ENCODE results near the gene WBP2. TPM values are rescaled to one million over a fixed set of nuclear protein-coding genes. Genes with fewer than 3 reads are reported as not detected.

Gene WBP2
- total and polyA plus RNA-seq, 10 of the 15 experiments (the other 5 are each of a cell fraction or from before 2014, with no cell fraction given) = 1.5 to 57.3 (median 27.5) TPM

DNA sequence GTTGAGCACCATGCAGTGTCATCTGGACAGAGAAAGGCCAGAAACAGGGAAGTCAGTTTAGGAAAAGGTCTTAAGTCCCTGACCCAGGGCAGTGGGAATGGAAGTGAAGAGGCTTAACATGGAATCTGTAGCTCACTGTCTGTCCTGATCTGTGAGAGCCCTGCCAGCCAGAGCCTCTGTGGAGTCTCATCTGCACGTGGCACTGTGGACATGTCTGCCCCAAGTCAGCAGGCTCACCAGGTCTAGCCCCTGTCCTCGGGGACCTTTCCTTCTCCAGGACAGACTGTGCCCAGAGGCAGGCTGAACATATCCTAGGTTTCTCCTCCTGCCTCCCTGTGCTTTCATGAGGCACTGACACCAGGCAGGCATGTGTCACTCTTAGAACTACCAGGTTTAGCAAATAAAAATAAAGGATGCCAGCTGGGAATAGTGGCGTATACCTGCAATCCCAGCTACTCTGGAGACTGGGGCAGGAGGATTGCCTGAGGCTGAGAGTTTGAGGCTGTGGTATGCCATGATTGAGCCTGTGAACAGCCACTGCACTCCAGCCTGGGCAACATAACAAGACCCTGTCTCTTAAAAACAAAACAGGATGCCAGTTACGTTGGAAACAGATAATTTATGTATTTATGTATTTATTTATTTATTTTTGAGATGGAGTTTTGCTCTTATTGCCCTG is 48.2 kb downstream of the WBP2 start:
- Histone ChIP-seq H2AFZ (ENCODE audit: control insufficient read depth, low read depth, low read length) (no peak overlapping the region), H3K79me2 (ENCODE audit: control insufficient read depth, insufficient read depth, low read length) (no peaks in the 10 kb centered on the region; the same call in 1 of the 2 replicates), H3K27ac (ENCODE audit: control insufficient read depth, insufficient read depth) (no peak overlapping the region), H3K4me3 (no peak overlapping the region), H4K20me1 (ENCODE audit: control insufficient read depth, insufficient read depth) (no peaks in the 10 kb centered on the region), H3K9me3 (replicated peaks; ENCODE audit: control insufficient read depth, insufficient read depth, low read length) (no peaks in the 10 kb centered on the region), H3K4me2 (ENCODE audit: control insufficient read depth, insufficient read depth) (no peak overlapping the region), H3K4me1 (ENCODE audit: control insufficient read depth, insufficient read depth, low read length) (peaks cover 9% of the 10 kb centered on the region), H3K36me3 (ENCODE audit: control insufficient read depth in 2 of 2, insufficient read depth in 2 of 2, low read length in 1 of 2) (peaks cover 5 to 10% of the 10 kb centered on the region in 2 experiments), H3K9ac (ENCODE audit: control insufficient read depth, insufficient read depth, low read length) (no peak overlapping the region), H3K27me3 (replicated peaks in 1 of 2; ENCODE audit: control insufficient read depth in 2 of 2, insufficient read depth in 2 of 2, low read length in 1 of 2) (no peaks in the 10 kb centered on the region)
- BruUV-seq (replicated peaks) = no TSS peak
- in situ Hi-C loops (cut with MboI) = no loop called here
- WGBS (ENCODE audit: insufficient coverage, insufficient replicate concordance, low lambda C conversion rate, missing lambda C conversion rate) = 94% methylated on average over 4 of the region's 4 CpGs
- no peak for ATAC-seq
- ChIA-PET CTCF (interaction anchor here (0.5 to 3.3 kb wide), 3 partner anchors 11 to 27 kb away, joined by 3 to 16 read pairs (median 6); no protein-coding TSS in a partner anchor), POLR2A (interaction anchor here (3.0 to 4.9 kb wide), 3 partner anchors 21 to 42 kb away, joined by 12 to 33 read pairs (median 30); partner anchors contain the start of gene GALK1), RAD21 (ENCODE audit: unreplicated experiment) (interaction anchor here (0.5 to 3.3 kb wide), 3 partner anchors 20 to 89 kb away, joined by 3 to 24 read pairs (median 5); partner anchors contain the start of gene TRIM65), SMC1A (ENCODE audit: uncharacterized antibody, unreplicated experiment) (interaction anchor here (0.6 to 1.9 kb wide), 2 partner anchors 10 to 21 kb away, joined by 3 to 4 read pairs; no protein-coding TSS in a partner anchor)
- DNase-seq (ENCODE audit: low read depth, low spot score) = no peak
- no peak for TF ChIP-seq ZNF207 (IDR thresholded peaks at IDR 0.05; ENCODE audit: borderline replicate concordance)
- TF ChIP-seq STAT3 (IDR thresholded peaks at IDR 0.05; ENCODE audit: low read depth, low read length) = no peak
- TF ChIP-seq WRNIP1 (IDR thresholded peaks at IDR 0.05; ENCODE audit: borderline replicate concordance, low read depth, low read length) = no peak
- TF ChIP-seq FOS (IDR thresholded peaks at IDR 0.05; ENCODE audit: borderline replicate concordance, extremely low read depth, insufficient read length) = no peak
- no peak for TF ChIP-seq EGR1 (IDR thresholded peaks at IDR 0.05; ENCODE audit: borderline replicate concordance in 1 of 2, low read depth in 2 of 2, low read length in 2 of 2)
- no peak for TF ChIP-seq CBX3 (IDR thresholded peaks at IDR 0.05; ENCODE audit: borderline replicate concordance, low read depth)
- TF ChIP-seq MEF2B (IDR thresholded peaks at IDR 0.05; ENCODE audit: partially characterized antibody, poor library complexity, severe bottlenecking) = no peak
- TF ChIP-seq ZNF384 (IDR thresholded peaks at IDR 0.05; ENCODE audit: borderline replicate concordance, low read depth, low read length) = no peak
- intact Hi-C loops (cut with micrococcal nuclease; ENCODE audit: unreplicated experiment) = no loop called here
- FAIRE-seq = no peak

Data from GM12878 (cell line).